GM12878 (cell line): ENCODE measurements around the gene CD3E. TPM values are rescaled to one million over a fixed set of nuclear protein-coding genes. Genes with fewer than 3 reads are reported as not detected.

Source experiments
- ASH2L ChIP-seq: fragments of 300-600, 200-600 bp; sonication (generic); IDR thresholded peaks from 2 replicates; pipeline ENCODE4 v1.6.1; 2017; ENCODE audit warnings: low read depth, mild to moderate bottlenecking, borderline replicate concordance
- CBX5 ChIP-seq: sonication (generic); IDR thresholded peaks from 2 replicates; pipeline ENCODE4 v1.6.1; 2016; ENCODE audit warnings: low read depth, moderate library complexity, mild to moderate bottlenecking, inconsistent platforms
- E2F8 ChIP-seq: fragments of 450-650 bp; IDR thresholded peaks from 2 replicates; pipeline ENCODE4 v1.6.1; 2018; ENCODE audit warnings: mild to moderate bottlenecking, low read depth, moderate library complexity; ENCODE audit not compliant: partially characterized antibody
- E4F1 ChIP-seq: fragments of 450-650 bp; IDR thresholded peaks from 2 replicates; pipeline ENCODE4 v1.6.1; 2018; ENCODE audit warnings: borderline replicate concordance, mild to moderate bottlenecking; ENCODE audit not compliant: partially characterized antibody
- ELK1 ChIP-seq: IDR thresholded peaks from 2 replicates; pipeline ENCODE4 v1.6.1; 2012; ENCODE audit warnings: low read depth, low read length, improper control_type of control experiment
- ESRRA ChIP-seq: IDR thresholded peaks from 2 replicates; pipeline ENCODE4 v1.6.1; 2012; ENCODE audit warnings: mild to moderate bottlenecking, low read length, improper control_type of control experiment
- MAX ChIP-seq: IDR thresholded peaks from 2 replicates; pipeline ENCODE4 v1.6.1; 2012; ENCODE audit warnings: low read depth, low read length, improper control_type of control experiment
- NFIC ChIP-seq: IDR thresholded peaks from 2 replicates; pipeline ENCODE4 v1.6.1; 2012; ENCODE audit warnings: low read depth, mild to moderate bottlenecking, inconsistent platforms, low read length, moderate library complexity
- NFXL1 ChIP-seq: fragments of 450-650 bp; IDR thresholded peaks from 2 replicates; pipeline ENCODE4 v1.6.1; 2017; ENCODE audit warnings: antibody characterized with exemption, mild to moderate bottlenecking, borderline replicate concordance
- RAD21 ChIP-seq: IDR thresholded peaks from 2 replicates; pipeline ENCODE4 v1.6.1; 2011; ENCODE audit warnings: mild to moderate bottlenecking, low read depth, low read length, moderate library complexity; ENCODE audit not compliant: insufficient read depth
- SMAD5 ChIP-seq: IDR thresholded peaks from 2 replicates; pipeline ENCODE4 v1.6.1; 2016; ENCODE audit warnings: antibody characterized with exemption, low read depth
- STAT1 ChIP-seq: fragments of 450-650 bp; conservative IDR thresholded peaks from 2 replicates; pipeline ENCODE4 v1.6.1; 2014; ENCODE audit warnings: antibody characterized with exemption, mild to moderate bottlenecking
- TARDBP ChIP-seq: IDR thresholded peaks from 2 replicates; pipeline ENCODE4 v1.6.1; 2016; ENCODE audit warnings: borderline replicate concordance
- TCF12 ChIP-seq: IDR thresholded peaks from 2 replicates; pipeline ENCODE4 v1.6.1; 2011; ENCODE audit warnings: low read depth, mild to moderate bottlenecking, low read length
- USF2 ChIP-seq: IDR thresholded peaks from 2 replicates; pipeline ENCODE4 v1.6.1; 2011; ENCODE audit warnings: low read depth, low read length, improper control_type of control experiment, borderline replicate concordance
- ZNF687 ChIP-seq: fragments of 450-650 bp; IDR thresholded peaks from 2 replicates; pipeline ENCODE4 v1.6.1; 2017; ENCODE audit warnings: mild to moderate bottlenecking, moderate library complexity
- polyA plus RNA-seq, 11 experiments: library from polyadenylated mRNA; depleted of rRNA in 4 of 11; unstranded in 6 of 11; stranded (reverse) in 5 of 11; fragments of >200 nt; fragmentation: Nextera tagmentation in 4 of 11; fragmentation: Illumina TruSeq in 1 of 11; extraction: Ambion mirVana in 4 of 11; extraction: Trizol in 1 of 11; gene quantifications; 1 replicate in 1 of 11; 2 replicates in 10 of 11; pipeline versions ENCODE4 v1.2.1 to v1.2.3, GENCODE V29; 2011 to 2016; ENCODE audit warnings: inconsistent platforms in 2 of 11, missing spikeins in 2 of 11, low read depth in 1 of 11
- total RNA-seq, 4 experiments: library from RNA; depleted of rRNA in 3 of 4; stranded (reverse); fragments of >200 nt in 3 of 4; fragmentation: Illumina TruSeq in 1 of 4; extraction: Trizol in 1 of 4; gene quantifications; 2 replicates each; pipeline versions ENCODE4 v1.2.1 to v1.2.3, GENCODE V29; 2013 to 2021

The CD3E gene
- total and polyA plus RNA-seq, 10 of the 15 experiments (the other 5 are each of a cell fraction or from before 2014, with no cell fraction given) = 0.10 to 17.3 (median 3.8) TPM

- TF ChIP-seq ZNF687 = peak; percentile 60; the same call in 1 of the 2 replicates
- TF ChIP-seq USF2 = peak; percentile 6; the same call in 1 of the 2 replicates
- TF ChIP-seq RAD21 = no peak
- TF ChIP-seq E2F8 = peak; percentile 94
- TF ChIP-seq TCF12 = 0 out of 2 replicates have a peak, but pooled peaks have one; percentile 14
- TF ChIP-seq SMAD5 = peak; percentile 70; the same call in 1 of the 2 replicates
- TF ChIP-seq E4F1 = peak; percentile 81
- TF ChIP-seq ASH2L = no peak
- TF ChIP-seq STAT1 = no peak
- peak; percentile 80 for TF ChIP-seq TARDBP
- TF ChIP-seq MAX = peak; percentile 74
- no peak for TF ChIP-seq ESRRA
- peak; percentile 98 for TF ChIP-seq ELK1
- TF ChIP-seq CBX5 = peak; percentile 87; the same call in 1 of the 2 replicates
- no peak for TF ChIP-seq NFXL1
- no peak for TF ChIP-seq NFIC
Measured at GRCh38 chr11:118359295-118359958, 54.9 kb downstream of the CD3E start, which contains the start of gene UBE4A (continued).
